NCI-H524 (cell line): ENCODE data around the gene ASTL.
A peak's percentile ranks its signal among the peaks of the same experiment; 100 is the strongest.
"Not testable (repeated sequence)": the region's sequence is repeated elsewhere in the genome, so short reads cannot be mapped to it uniquely, and the experiment has no call there.

Experiments
- DNase-seq, 2 experiments: peaks; one replicate each; lab custom pipeline; 2025; lab: John Stamatoyannopoulos, UW

Gene ASTL

DNA sequence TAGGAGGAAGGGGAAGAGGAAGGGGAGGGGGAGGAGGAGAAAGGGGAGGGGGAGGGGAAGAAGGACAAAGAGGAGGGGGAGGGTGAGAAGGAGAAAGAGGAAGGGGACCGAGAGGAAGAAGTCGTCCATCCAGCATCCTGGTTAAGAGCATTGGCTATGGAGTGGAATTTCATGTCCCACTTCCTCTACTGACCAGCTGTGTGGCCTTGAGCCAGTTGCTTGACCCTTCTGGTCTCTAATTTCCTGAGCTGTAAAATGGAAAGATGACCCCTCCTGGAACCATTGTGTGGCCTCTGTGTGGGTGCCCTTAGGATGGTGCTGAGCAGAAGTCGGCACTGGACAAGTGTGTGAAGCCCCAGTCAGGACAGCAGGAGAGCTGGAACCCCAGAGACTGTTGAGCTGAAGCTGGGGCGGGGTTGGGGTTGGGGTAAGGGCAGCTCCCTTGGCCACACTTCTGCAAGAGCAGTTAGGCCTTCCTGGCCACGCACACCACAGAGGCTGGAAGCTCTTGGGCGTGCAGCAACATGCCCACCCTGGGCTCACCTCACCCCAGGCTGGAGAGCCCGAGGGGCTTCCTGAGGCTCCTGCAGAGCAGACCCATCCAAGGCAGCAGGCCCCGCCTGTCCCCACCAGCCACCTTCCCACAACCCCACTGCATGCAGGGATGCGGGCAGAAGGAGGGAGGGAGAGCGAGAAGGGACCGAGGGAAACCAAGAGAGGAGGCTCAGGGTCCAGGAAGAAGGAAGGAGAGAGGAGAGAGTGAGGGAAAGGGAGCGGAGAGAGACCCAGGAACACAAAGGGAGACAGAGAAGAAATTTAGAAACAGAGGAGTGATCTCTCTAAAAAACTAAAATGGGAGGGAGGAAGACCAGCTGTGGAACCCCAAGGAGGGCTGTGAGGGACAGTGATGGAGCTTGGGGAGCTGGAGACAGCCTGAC lies 38.2 kb downstream of the ASTL start:
- peak in 1 of 2 experiments; percentile 7 for DNase-seq

DNA sequence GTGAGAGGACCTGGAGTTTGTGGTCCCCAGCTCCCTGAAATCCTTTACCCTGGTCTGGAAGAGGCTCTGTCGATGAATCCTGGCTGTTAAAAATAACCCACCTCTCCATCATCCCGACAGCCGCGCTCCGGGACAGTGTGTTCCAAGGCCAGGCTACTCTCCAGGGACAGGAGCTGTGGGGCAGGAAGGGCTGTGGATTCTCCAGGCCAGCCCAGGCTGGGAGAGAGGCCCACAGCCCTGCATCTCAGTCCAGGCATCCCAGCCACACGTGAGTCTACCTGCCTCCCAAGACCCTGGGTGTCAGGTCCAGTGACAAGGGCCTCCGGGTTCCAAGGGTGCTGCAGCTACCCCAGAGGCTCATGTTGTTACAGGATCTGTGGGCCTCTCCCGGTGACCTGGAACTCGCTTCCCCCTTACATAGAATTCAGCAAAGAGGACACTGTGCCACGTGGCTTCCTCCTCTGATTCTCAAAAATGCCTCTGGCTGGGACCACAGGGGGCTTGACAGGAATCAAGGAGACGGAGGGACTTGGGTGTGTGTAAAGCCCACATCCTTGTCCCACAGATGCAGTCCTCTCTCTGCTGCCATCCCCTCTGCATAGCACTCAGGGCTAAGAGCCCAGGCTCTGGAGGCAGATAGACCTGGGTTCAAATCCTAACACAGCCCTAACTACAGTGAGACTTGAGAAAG lies 39.3 kb downstream of the ASTL start:
- no peak for DNase-seq

DNA sequence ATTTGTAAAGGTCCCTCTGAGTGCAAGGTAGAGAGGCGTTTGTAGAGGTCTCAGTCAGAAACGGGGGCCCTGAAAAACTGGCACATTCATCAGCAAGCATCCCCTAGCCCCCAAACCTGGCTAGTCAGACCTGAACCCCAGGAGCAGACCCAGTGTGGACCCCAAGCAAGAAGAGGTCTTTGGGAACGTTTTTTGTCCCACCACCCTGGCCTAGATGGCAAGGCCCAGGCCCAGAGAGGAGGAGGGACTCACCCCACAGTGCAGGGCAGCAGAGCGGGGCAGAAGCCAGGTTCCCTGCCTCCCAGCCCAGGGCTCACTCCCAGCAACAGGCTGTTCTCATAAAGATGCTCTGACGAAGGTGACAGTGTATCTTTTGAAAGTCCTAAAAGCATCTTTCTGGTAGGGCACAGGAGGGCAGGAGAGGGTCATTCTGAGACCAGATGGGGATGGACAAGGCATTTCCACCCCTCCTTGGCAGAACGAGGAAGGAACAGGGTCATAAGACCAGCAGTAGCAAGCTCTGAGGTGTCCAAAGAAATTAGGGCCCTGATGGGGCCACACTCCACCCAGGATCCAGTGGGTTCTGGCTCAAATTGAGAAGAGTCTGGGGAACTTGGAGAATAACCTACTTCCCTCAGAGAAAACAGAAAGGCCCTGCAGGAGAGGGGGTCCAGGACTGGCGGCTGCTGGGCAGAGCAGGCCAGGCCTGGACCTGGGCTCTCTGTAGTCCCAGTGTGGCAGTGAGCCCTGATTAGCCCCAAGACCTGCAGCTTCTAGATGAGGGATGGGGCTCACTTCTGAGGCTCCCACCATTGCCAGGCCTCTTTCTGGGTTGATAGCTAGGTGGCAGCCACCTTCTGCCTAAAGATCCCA lies 40.1 kb downstream of the ASTL start:
- no peak for DNase-seq

DNA sequence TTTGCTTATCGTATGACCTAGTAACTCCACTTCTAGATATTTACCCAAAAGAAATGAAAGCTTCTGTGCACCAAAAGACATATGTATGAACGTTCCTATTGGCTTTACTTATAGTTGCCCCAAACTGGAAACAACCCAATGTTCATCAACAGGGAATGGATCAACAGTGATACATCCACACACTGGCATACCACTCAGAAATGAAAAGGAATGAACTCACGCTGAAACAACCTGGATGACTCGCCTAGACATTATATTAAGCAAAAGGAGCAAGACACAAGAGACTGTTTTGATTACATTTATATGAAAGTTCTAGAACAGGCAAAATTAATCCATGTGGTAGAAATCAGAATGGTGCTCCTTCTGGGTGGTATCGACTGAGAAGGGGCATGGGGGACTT lies 40.9 kb downstream of the ASTL start:
- DNase-seq: no peak

DNA sequence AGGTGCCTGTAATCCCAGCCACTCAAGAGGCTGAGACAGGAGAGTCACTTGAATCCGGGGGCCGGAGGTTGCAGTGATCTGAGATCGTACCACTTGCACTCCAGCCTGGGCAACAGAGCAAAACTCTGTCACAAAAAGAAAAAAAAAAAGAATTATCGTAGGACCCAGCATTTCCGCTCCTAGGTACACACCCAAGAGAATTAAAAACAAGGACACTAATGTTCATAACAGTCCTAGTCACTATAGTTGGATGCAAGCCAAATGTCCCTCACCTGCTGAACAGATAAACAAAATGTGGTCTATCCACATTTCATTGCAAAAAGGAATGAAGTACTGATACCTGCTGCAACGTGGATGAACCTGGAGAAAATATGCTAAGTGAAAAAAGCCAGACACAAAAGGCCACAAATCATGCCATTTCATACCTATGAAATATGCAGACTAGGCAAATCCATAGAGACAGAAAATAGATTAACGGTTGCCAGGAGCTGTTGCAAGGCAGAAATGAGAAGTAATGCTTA lies 43.1 kb downstream of the ASTL start:
- DNase-seq: no peak

DNA sequence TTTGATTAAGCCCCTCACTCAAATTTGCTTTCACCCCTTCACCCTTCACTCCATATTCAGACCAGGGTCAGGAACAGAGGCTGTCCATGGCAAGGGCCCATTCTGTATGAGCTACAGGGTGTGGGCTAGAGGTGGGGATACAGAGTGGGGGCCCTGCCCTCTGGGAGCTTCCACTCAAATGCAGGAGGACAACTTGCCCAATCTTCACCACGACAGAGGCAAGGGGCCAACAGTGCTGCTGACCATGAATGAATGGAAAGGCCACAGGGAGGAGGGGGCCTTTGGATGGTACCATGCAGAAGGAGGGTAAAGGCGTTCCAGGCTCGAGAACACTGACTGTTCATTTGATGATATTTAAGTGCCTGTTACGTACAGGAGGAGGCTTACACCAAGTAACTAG lies 44.8 kb downstream of the ASTL start:
- DNase-seq: no peak

DNA sequence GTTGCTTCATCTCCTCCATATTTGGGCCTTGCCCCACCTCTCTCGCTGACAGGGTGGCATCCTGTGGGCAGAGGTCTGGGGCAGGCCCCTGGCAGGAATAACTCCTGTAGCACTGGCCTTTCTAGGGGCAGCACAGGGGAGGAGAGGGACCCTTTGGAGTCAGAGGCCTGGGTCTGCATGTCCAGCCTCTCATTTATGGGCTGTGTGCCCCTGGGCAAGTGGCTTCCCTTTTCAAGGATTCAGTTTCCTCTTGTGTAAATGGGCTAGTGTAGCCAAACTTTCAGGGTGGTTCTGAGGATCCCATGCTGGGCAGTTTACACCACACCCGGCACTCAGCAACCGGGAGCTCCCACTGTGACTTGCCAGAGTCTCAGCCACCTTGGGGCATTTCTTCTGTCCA lies 45.4 kb downstream of the ASTL start:
- DNase-seq: no peak

DNA sequence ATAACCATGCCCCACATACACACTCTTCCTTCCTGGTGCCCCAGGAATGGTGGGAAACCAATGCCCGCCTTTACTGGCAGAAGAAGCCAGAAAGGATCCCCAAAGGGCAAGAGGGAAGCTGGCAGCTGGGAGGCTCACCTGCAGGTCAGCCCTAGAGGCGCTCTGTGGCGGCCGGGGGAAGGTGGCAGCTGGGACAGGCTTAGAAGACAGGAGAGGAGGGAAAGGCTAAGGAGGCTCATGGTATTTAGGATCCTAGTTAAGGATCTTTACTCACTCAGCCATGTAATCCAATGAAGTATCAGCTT lies 45.8 kb downstream of the ASTL start:
- DNase-seq: peak in 1 of 2 experiments; percentile 37

DNA sequence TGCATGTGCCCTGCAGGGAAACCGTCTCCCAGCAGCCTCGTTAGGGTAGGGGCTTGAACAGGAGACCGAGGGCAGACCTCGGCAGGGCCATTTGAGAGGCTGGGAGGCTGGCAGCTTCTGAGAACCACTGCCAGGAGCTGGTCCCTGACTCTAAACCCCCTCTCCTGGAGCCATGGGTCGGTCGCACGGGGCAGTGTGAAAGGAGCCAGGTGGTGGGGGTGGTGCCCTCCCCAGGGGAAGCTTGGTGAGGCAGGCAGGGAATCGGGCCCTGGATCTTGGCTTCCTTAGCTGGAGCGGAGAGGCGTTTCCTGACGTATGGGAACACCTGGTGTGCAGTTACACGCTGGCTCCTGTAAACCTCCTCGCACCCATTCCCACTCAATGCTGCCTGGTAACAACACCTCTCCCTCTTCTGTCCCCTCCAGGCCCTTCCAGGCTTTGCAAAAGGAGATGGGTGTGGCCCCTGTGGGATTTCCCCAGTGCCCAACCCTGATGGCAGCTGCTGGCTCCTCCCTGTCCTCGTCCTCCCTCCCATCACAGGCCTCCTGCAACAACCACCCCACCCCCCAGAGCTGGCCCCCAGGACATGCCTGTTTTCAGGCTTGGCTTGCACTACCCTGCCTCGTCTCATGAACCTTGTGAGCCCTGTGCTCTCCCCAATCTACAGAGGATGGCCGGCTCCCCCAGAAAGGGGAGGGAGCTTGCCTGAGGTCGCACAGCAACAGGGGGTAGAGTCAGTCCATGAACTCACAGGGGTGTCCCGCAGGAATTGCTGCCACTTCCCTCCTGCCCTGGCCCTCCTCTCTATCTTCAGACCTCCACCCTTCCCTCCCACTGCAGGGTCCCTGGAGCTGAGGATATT lies 46.4 kb downstream of the ASTL start:
- DNase-seq: peak in 1 of 2 experiments; percentile 26

DNA sequence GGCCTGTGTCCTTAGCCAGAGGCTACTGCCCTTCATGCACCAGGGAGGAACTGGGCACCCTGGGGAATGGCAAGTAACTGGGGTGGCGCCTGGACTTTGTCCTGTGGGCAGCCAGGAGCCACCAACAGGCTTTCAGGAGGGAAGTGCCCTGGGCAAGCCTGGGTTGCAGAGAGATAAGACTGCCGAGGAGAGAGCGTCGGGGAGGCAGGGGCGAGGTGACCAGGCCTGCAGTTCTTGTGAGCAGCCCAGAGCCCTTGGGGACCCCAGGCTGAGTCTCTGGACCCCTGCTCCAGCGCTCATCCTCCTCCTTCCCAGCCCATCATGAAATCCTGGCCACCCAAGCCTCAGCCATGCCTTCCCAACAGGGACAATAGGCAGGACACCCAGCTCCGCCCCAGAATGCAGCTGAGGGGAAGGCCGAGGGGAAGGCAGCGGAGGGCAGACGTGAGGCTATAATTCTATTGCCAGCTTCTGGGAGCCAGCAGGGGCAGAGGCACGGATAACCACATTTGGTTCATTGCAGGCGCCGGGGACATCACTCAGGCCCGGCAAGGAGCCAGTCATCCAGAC lies 47.1 kb downstream of the ASTL start:
- no peak for DNase-seq

DNA sequence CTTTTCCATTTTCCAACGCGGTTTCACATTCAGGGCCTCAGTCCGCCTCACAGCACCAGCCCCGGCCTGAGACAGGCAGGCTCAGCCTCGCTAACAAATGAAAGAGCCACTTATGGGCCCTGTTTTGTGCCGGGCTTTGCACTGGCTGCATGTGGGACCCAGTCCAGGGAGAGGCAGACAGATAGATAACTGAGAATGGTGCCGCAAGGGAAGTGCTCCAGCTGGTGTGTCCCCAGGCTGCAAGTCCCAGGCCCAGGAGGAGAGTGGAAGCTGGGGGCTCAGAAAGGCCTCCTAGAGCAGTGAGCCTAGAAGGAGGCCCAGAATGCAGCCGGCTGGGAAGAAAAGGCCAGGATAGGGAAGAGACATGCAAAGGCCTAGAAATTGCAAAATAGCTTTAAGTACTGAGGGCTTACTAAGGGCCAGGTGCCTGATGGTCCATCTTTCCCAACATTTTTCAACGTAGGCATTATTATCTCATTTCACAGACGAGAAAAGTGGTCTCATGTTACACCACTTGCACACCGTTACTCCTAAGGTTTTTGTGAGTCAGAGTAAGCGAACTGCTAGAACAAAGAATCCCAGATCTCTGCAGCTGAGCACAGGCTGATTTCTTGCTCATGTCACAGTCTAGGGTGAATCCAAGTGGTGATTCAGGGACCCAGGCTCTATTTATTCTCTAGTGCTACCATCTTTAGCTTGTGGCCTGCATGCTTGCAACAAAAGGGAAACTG lies 47.9 kb downstream of the ASTL start:
- DNase-seq: peak in 1 of 2 experiments; percentile 25

DNA sequence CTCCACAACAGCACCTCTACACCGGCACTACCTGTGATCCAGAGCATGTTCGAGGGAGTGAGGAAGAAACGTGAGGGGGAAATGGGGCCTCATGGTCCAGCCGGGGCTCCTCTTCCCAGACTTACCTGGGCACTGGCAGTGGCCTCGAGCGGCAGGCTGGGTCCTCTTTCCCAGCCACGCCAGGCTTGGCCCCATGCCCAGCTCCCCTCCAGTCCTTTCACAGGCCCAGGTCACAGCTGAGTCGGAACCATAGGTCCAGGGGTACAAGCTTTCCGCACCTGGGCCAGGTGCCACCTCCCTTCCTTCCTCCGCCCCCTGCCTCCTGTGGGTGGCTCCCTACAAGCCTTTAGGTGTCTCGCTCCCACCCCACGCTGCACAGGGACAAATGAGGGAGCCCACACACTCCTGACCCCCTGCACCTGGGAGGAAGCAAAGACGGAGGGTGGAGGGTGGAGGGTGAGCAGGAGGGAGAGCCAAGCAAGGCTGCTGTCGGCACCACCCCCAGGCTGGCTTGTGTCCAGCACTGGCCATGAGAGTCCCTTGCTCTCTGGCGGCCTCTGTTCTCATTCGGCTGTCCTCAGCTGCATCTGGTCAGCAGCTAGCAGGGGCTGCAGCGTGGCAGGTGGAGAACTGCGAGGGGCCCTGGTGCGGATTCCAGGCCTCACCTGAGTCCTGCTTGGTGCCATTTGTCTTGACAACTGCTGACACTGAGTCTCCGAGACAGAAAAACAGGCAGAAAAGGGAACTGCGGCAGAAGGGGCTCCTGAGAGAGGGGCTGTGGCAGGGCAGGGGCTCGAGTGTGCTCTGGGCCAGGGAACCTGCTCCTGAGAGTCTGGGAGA lies 48.7 kb downstream of the ASTL start:
- DNase-seq: no peak

DNA sequence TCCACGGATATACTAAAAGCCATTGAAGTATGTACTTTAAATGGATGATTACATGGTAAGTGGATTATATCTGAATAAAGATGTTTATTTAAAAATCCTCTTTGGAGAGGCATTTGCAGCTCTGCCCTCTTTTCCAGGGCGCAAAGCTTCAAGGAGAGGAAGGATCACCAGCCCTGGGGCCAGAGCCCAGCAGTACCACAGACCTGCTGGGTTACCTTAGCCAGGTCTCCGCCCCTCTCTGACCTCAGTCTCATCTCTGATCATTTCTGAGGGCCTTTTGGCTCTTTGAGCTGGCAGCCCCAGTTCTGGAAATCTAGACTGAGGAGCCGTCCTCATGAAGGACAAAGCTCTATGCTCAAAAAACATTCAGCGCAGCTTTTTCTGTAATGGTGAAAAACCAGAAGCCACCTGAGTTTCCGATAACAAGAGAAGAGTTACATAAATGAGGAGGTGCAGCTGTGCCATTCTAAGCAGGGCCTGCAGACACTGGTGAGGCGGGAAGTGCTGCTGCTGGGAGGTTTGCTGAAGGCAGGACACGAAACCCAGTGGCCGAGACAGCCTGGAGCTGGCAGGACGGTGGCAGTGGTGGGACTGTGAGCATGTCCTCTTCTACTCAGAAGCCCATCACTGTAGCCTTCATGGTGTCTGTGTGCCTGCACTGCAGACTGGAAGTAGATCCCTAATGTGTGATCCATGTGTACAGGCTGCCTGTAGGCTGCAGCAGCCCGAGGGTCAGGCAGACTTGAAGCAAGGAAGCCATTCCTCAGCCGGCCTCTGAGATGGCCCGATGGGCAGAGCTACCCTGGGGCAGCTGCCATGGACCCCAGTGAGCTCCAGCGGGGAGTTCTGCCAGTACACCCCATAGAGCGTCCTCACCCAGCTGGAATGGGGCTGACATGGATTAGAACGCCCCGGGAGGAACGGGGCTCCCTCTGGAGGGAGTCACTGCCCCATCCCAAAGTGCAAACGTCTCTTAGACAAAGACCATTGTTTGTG lies 49.7 kb downstream of the ASTL start:
- peak in 1 of 2 experiments; percentile 20 for DNase-seq

DNA sequence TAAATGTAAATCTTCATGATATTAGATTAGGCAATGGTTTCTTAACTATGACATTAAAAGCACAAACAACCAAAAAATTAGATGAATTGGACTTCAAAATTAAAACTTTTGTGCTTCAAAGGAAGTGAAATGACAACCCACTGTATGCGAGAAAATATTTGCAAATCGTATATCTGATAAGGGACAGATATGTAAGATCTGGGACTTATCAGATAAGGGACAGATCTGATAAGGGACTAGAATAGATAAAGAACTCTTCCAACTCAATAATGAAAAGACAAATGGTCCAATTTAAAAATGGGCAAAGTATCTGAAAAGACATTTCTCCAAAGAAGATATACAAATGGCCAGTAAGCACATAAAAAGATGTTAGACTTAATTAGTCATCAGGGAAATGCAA lies 51.2 kb downstream of the ASTL start:
- no peak for DNase-seq

DNA sequence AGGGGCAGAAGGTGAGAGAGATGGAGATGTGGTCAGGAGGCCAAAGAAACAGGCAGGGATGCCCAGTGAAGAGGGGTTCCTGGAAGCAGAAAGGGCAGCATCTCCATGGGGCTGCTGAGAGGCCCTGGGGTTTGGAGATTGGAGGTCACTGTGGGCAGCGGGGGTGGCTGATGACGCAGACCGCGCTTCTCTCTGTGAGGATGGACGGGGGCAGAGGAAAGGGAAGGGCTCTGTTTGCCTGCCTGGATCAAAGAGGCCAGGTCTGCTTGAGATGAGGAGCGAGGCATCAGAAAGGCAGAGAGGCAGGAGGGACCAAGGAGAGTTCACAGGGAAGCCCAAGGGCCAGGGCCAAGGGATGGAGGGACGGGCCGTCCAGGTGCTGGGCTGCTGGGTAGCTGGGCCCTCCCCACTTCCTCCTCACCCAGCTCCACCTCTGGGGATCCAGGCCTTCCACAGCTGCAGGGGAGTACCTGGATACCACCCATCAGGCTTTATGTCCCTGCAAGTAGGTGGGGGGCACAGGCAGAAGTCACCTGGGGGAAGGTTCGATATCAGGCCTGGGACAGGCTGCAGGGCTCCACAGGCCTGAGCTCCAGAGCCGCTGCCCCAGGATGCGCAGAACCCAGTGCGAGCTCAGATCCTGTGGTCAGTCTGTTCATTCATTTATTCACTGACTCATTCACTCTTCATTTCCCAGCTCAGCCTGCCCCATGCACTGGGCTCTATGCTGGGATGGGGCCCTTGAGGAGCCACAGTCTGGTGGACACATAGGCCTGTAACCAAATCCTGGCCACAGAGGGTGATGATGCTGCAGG lies 52.6 kb downstream of the ASTL start:
- no peak for DNase-seq

DNA sequence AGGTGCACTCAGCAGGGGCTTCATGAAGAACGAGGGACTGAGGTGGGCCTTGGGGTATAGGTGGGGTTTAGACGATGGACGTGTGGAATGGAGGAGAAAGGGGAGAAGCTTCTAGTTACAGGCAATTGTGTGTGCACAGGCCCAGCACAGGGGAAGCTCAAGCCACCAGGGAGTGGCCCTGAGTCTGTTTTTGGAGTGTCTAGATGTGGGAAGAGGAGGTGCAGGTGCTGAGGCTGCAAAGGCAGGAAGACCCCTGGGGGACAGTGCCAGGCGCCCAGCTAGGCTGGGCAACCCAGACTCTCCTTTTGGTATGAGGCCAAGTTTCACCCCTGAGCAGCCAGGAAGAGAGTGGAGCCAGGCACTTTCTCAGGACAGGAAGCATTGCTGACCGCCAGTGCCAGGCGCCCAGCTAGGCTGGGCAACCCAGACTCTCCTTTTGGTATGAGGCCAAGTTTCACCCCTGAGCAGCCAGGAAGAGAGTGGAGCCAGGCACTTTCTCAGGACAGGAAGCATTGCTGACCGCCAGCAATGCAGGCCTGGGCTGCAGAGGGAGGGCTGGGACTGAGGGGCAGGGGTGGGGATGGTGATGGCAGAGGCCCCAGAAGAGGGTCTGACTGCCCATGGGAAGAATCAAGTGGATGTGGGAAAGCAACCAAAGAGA lies 53.3 kb downstream of the ASTL start:
- not testable (repeated sequence) for DNase-seq
